Measurements from ENCODE around the gene COPS3.

COPS3 gene

GRCh38 chr17:17239832-17240231, 41.2 kb downstream of the COPS3 start:
- no peak for DNase-seq

- peak; percentile 55 for DNase-seq
These were observed 43.8 kb downstream of the COPS3 start, which contains the start of gene FLCN for GRCh38 chr17:17237026-17237799. TSS of gene FLCN (minus strand) at chr17:17237168. CDS start at chr17:17228137, 9,031 bp downstream.

GRCh38 chr17:17236295-17237025, 44.6 kb downstream of the COPS3 start:
- no peak for DNase-seq

GRCh38 chr17:17235212-17236174, 45.6 kb downstream of the COPS3 start:
- DNase-seq = no peak

- no peak for DNase-seq
These were observed 48.8 kb downstream of the COPS3 start for GRCh38 chr17:17232303-17232621.

- DNase-seq = no peak
These were observed 49.3 kb downstream of the COPS3 start for GRCh38 chr17:17231621-17232302.

- DNase-seq = no peak
These were observed 51.3 kb downstream of the COPS3 start for GRCh38 chr17:17229416-17230384.

- no peak for DNase-seq
These were observed 52.3 kb downstream of the COPS3 start for GRCh38 chr17:17228521-17229279.

GRCh38 chr17:17227608-17228520, 53.2 kb downstream of the COPS3 start:
- no peak for DNase-seq

GRCh38 chr17:17226451-17227265, 54.4 kb downstream of the COPS3 start:
- DNase-seq = no peak

- no peak for DNase-seq
These were observed 55.1 kb downstream of the COPS3 start for GRCh38 chr17:17225901-17226300.

- no peak for DNase-seq
These were observed 56.9 kb downstream of the COPS3 start for GRCh38 chr17:17224137-17224536.

GRCh38 chr17:17223736-17224135, 57.3 kb downstream of the COPS3 start:
- DNase-seq = no peak

- no peak for DNase-seq
These were observed 59.7 kb downstream of the COPS3 start for GRCh38 chr17:17221329-17221728.

GRCh38 chr17:17220529-17220928, 60.5 kb downstream of the COPS3 start:
- DNase-seq = no peak

GRCh38 chr17:17217995-17218394, 63.1 kb downstream of the COPS3 start:
- DNase-seq = no peak

- DNase-seq = no peak
These were observed 64.3 kb downstream of the COPS3 start for GRCh38 chr17:17216776-17217175.

GRCh38 chr17:17216236-17216635, 64.8 kb downstream of the COPS3 start:
- no peak for DNase-seq

GRCh38 chr17:17215575-17215974, 65.5 kb downstream of the COPS3 start:
- DNase-seq = no peak

Measured in NCI-H526 treated with DMSO at 0.1 percent for 48 hours (cell line).